ENCODE data around the gene SMG1. TPM values are rescaled to one million over a fixed set of nuclear protein-coding genes. Genes with fewer than 3 reads are reported as not detected.

SMG1 gene
- total RNA-seq, 5 donors from 2014 or later (not counting 1 experiment from before 2014, with no cell fraction given), result 134 to 173 (median 166) TPM

DNA sequence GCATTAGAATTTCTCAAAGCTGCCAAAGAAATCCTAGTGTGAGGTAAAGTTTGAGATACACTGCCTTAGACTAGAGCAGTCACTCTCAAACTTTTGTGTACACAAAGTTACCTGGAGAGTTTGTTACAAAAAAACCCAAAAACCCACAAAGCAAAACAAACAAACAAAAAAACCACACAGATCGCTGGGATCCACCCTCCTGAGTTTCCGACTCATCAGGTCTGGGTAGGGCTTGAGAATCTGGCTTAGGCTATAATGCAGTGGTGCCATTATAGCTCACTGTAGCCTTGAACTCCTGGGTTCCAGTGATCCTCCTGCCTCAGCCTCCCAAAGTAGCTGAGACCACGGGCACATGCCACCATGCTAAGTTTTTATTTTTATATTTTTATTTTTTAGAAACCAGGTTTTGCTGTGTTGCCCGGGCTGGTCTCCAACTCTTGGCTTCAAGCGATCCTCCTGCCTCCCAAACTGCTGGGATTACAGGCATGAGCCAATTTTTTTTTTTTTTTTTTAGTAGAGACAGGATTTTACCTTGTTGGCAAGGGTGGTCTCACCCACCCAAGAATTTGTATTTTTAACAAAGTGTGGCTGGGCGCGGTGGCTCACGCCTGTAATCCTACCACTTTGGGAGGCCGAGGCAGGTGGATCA, 22.3 kb upstream of the SMG1 start:
- POLR2A ChIA-PET, result interaction anchor here in 1 of 2 donors (0.6 kb wide), 1 partner anchor 11 kb away, joined by 5 read pairs; no protein-coding TSS in a partner anchor
- WGBS (ENCODE audit: insufficient coverage), result 100% methylated on average over 2 of the region's 9 CpGs
- Mint-ChIP-seq H3K9me3 (no peaks in the 10 kb centered on the region), H3K27me3 (no peaks in the 10 kb centered on the region), H3K4me1 (peaks cover 16 to 17% (median 16%) of the 10 kb centered on the region in 3 donors), H3K27ac (no peak overlapping the region), H3K4me3 (no peak overlapping the region), H3K36me3 (no peaks in the 10 kb centered on the region)
- CTCF ChIA-PET, result no interaction called here
- DNase-seq, result no peak
- H3K27me3 ChIP-seq (replicated peaks in 1 of 2; ENCODE audit: control insufficient read depth in 2 of 2, extremely low read depth in 1 of 2, insufficient read depth in 2 of 2, low read length in 1 of 2), result no peaks in the 10 kb centered on the region
- no peak overlapping the region for H3K27ac ChIP-seq (ENCODE audit: low read length)
- H3K9me3 ChIP-seq, result no peaks in the 10 kb centered on the region
- no peak for ATAC-seq (replicated peaks in 1 of 4)
- peaks cover 0 to 22% of the 10 kb centered on the region in 2 experiments for H3K4me1 ChIP-seq (ENCODE audit: control insufficient read depth in 1 of 2, extremely low read depth in 1 of 2, insufficient read depth in 2 of 2, low read length in 2 of 2)
- no peaks in the 10 kb centered on the region for H3K36me3 ChIP-seq (ENCODE audit: control insufficient read depth in 2 of 2, extremely low read depth in 1 of 2, insufficient read depth in 1 of 2, low read length in 1 of 2)
- H3K4me3 ChIP-seq (ENCODE audit: control insufficient read depth in 1 of 2, extremely low read depth in 1 of 2, low read length in 1 of 2), result no peak overlapping the region

DNA sequence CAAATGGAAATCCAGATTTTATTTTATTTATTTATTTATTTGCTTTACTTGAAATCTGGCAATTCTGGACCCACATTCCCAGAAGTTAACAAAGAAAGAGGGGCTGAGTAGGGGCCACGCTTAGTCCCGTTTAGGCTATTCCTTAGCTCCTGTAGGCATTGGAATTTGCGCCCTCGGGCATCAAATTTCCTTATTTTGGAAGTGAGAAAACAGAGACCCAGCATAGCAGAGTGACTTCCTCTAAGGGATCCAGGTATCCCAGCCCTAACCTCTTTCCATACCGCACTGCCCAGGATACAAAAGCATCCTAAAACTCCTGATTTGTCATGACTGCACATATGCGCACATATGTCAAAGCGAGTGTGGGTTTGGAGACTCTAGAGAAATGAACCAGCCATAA, 19.0 kb upstream of the SMG1 start:
- Mint-ChIP-seq H3K4me1 (peaks cover 10 to 11% (median 10%) of the 10 kb centered on the region in 3 donors), H3K4me3 (peak overlapping the region in 2 of 3 donors; percentile 34 to 67), H3K9me3 (no peaks in the 10 kb centered on the region), H3K27me3 (no peaks in the 10 kb centered on the region), H3K27ac (no peak overlapping the region), H3K36me3 (no peaks in the 10 kb centered on the region)
- Histone ChIP-seq H3K36me3 (ENCODE audit: control insufficient read depth in 2 of 2, extremely low read depth in 1 of 2, insufficient read depth in 1 of 2, low read length in 1 of 2) (no peaks in the 10 kb centered on the region), H3K27ac (ENCODE audit: low read length) (no peak overlapping the region), H3K9me3 (no peaks in the 10 kb centered on the region), H3K27me3 (replicated peaks in 1 of 2; ENCODE audit: control insufficient read depth in 2 of 2, extremely low read depth in 1 of 2, insufficient read depth in 2 of 2, low read length in 1 of 2) (peaks cover 0 to 4% of the 10 kb centered on the region in 2 experiments), H3K4me1 (ENCODE audit: control insufficient read depth in 1 of 2, extremely low read depth in 1 of 2, insufficient read depth in 2 of 2, low read length in 2 of 2) (peaks cover 0 to 13% of the 10 kb centered on the region in 2 experiments), H3K4me3 (ENCODE audit: control insufficient read depth in 1 of 2, extremely low read depth in 1 of 2, low read length in 1 of 2) (no peak overlapping the region)
- DNase-seq (no peak), ATAC-seq (replicated peaks in 1 of 4) (no peak)
- 92% methylated on average over 3 of the region's 7 CpGs for WGBS (ENCODE audit: insufficient coverage)
- POLR2A ChIA-PET, result no interaction called here
- CTCF ChIA-PET, result interaction anchor here (0.6 to 1.2 kb wide), 2 partner anchors 142 to 1691 kb away, joined by 8 to 9 read pairs; no protein-coding TSS in a partner anchor

DNA sequence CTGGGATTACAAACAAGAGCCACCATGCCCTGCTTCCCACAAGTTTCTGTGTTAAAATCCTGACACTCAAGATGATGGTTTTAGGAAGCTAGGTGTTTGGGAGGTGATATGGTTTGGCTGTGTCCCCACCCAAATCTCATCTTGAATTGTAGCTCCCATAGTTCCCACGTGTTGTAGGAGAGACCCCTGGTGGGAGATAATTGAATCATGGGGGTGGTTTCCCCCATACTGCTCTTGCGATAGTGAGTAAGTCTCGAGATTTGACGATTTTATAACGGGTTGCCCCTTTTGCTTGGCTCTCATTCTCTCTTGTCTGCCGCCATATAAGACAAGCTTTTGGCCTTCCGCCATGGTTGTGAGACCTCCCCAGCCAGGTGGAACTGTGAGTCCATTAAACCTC, 17.2 kb upstream of the SMG1 start:
- ChIA-PET POLR2A (no interaction called here), CTCF (no interaction called here)
- no peak for ATAC-seq (replicated peaks in 1 of 4)
- peaks cover 0 to 4% of the 10 kb centered on the region in 2 experiments for H3K27me3 ChIP-seq (replicated peaks in 1 of 2; ENCODE audit: control insufficient read depth in 2 of 2, extremely low read depth in 1 of 2, insufficient read depth in 2 of 2, low read length in 1 of 2)
- Mint-ChIP-seq H3K36me3 (no peaks in the 10 kb centered on the region), H3K4me1 (peaks cover 10 to 11% (median 10%) of the 10 kb centered on the region in 3 donors), H3K27me3 (no peaks in the 10 kb centered on the region), H3K27ac (no peak overlapping the region), H3K4me3 (no peak overlapping the region), H3K9me3 (no peaks in the 10 kb centered on the region)
- peaks cover 0 to 12% of the 10 kb centered on the region in 2 experiments for H3K4me1 ChIP-seq (ENCODE audit: control insufficient read depth in 1 of 2, extremely low read depth in 1 of 2, insufficient read depth in 2 of 2, low read length in 2 of 2)
- DNase-seq, result no peak
- WGBS (ENCODE audit: insufficient coverage), result 100% methylated on average over 2 of the region's 7 CpGs
- H3K4me3 ChIP-seq (ENCODE audit: control insufficient read depth in 1 of 2, extremely low read depth in 1 of 2, low read length in 1 of 2), result no peak overlapping the region
- H3K36me3 ChIP-seq (ENCODE audit: control insufficient read depth in 2 of 2, extremely low read depth in 1 of 2, insufficient read depth in 1 of 2, low read length in 1 of 2), result no peaks in the 10 kb centered on the region
- no peaks in the 10 kb centered on the region for H3K9me3 ChIP-seq
- no peak overlapping the region for H3K27ac ChIP-seq (ENCODE audit: low read length)

DNA sequence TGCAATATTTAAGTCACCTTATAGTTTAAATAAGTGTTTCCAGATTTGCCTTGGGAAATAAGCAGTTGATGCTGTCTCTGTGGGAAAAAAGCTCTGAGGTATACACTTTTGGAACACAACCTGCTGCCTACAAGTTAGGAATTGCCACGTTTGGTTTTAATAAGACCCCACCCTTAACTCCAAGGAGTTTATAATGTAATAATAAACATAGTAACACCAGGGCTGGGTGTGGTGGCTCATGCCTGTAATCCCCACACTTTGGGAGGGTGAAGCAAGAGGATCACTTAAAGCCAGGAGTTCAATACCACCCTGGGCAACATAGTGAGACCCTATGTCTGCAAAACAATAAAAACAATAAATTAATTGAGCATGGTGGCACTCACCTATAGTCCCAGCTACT, 15.9 kb upstream of the SMG1 start:
- POLR2A ChIA-PET, result no interaction called here

DNA sequence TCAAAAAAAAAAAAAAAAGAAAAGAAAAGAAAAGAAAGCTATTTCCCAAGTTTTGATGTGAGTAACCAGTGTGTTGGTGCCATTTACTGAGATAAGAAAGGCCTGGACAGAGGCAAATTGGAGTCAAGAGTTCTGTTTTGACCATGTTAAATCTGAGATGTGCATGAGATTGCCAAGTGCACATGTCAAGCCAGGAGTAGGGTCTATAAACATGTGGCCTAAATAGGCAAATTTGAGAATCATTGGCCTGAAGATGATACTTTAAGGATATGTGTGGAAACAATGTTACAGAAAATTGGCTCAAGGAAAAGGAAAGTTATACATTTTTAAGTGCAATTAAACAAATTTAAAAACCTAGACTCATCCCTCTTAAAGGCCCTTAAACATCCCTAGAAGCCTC, 15.3 kb upstream of the SMG1 start:
- ATAC-seq (replicated peaks in 1 of 4), result no peak
- ChIA-PET CTCF (interaction anchor here (0.6 to 0.7 kb wide), 3 partner anchors 15 to 1461 kb away, joined by 3 to 8 read pairs (median 5); no protein-coding TSS in a partner anchor), POLR2A (no interaction called here)

More for the DNA sequence above, 15.9 kb upstream of the SMG1 start:
- no peaks in the 10 kb centered on the region for H3K36me3 ChIP-seq (ENCODE audit: control insufficient read depth in 2 of 2, extremely low read depth in 1 of 2, insufficient read depth in 1 of 2, low read length in 1 of 2)
- no peaks in the 10 kb centered on the region for H3K27me3 Mint-ChIP-seq
- H3K4me3 Mint-ChIP-seq, result no peak overlapping the region
- no peak for ATAC-seq (replicated peaks in 1 of 4)
- H3K27ac ChIP-seq (ENCODE audit: low read length), result no peak overlapping the region
- H3K27me3 ChIP-seq (replicated peaks in 1 of 2; ENCODE audit: control insufficient read depth in 2 of 2, extremely low read depth in 1 of 2, insufficient read depth in 2 of 2, low read length in 1 of 2), result peaks cover 0 to 6% of the 10 kb centered on the region in 2 experiments
- no peaks in the 10 kb centered on the region for H3K36me3 Mint-ChIP-seq
- peaks cover 10 to 11% (median 10%) of the 10 kb centered on the region in 3 donors for H3K4me1 Mint-ChIP-seq
- peaks cover 0 to 12% of the 10 kb centered on the region in 2 experiments for H3K4me1 ChIP-seq (ENCODE audit: control insufficient read depth in 1 of 2, extremely low read depth in 1 of 2, insufficient read depth in 2 of 2, low read length in 2 of 2)
- CTCF ChIA-PET, result no interaction called here
- no peak for DNase-seq
- no peaks in the 10 kb centered on the region for H3K9me3 ChIP-seq
- no peaks in the 10 kb centered on the region for H3K9me3 Mint-ChIP-seq
- no peak overlapping the region for H3K4me3 ChIP-seq (ENCODE audit: control insufficient read depth in 1 of 2, extremely low read depth in 1 of 2, low read length in 1 of 2)
- no CpG with 5 or more reads among the region's 1 CpG for WGBS (ENCODE audit: insufficient coverage)
- no peak overlapping the region for H3K27ac Mint-ChIP-seq

DNA sequence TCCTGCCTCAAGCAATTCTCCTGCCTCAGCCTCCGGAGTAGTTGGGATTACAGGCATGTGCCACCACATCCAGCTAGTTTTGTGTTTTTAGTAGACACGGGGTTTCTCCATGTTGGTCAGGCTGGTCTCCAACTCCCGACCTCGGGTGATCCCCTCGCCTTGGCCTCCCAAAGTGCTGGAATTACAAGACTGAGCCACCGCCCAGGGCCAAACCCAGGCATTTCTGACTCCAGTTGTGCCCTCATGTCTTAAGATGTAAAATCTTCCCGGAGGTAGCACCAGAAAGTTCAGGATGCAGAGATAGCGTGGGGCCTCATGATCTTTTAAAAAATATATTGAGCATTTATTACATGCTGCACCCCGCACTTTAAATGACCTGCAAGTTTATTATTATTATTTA, 12.8 kb upstream of the SMG1 start:
- no peaks in the 10 kb centered on the region for H3K9me3 ChIP-seq
- H3K27me3 Mint-ChIP-seq, result no peaks in the 10 kb centered on the region
- peaks cover 4 to 5% (median 4%) of the 10 kb centered on the region in 3 donors for H3K4me1 Mint-ChIP-seq
- ChIA-PET POLR2A (no interaction called here), CTCF (no interaction called here)
- no peak overlapping the region for H3K4me3 ChIP-seq (ENCODE audit: control insufficient read depth in 1 of 2, extremely low read depth in 1 of 2, low read length in 1 of 2)
- WGBS (ENCODE audit: insufficient coverage), result 98% methylated on average over 5 of the region's 9 CpGs
- H3K27ac Mint-ChIP-seq, result no peak overlapping the region
- H3K9me3 Mint-ChIP-seq, result no peaks in the 10 kb centered on the region
- ATAC-seq (replicated peaks in 1 of 4) (no peak), DNase-seq (no peak)
- H3K27ac ChIP-seq (ENCODE audit: low read length), result no peak overlapping the region
- H3K4me1 ChIP-seq (ENCODE audit: control insufficient read depth in 1 of 2, extremely low read depth in 1 of 2, insufficient read depth in 2 of 2, low read length in 2 of 2), result no peaks in the 10 kb centered on the region
- H3K36me3 ChIP-seq (ENCODE audit: control insufficient read depth in 2 of 2, extremely low read depth in 1 of 2, insufficient read depth in 1 of 2, low read length in 1 of 2), result no peaks in the 10 kb centered on the region
- H3K27me3 ChIP-seq (replicated peaks in 1 of 2; ENCODE audit: control insufficient read depth in 2 of 2, extremely low read depth in 1 of 2, insufficient read depth in 2 of 2, low read length in 1 of 2), result peaks cover 0 to 8% of the 10 kb centered on the region in 2 experiments
- no peaks in the 10 kb centered on the region for H3K36me3 Mint-ChIP-seq
- no peak overlapping the region for H3K4me3 Mint-ChIP-seq

More for the DNA sequence above, 15.3 kb upstream of the SMG1 start:
- Mint-ChIP-seq H3K9me3 (no peaks in the 10 kb centered on the region), H3K27ac (no peak overlapping the region), H3K4me3 (no peak overlapping the region), H3K27me3 (no peaks in the 10 kb centered on the region), H3K4me1 (peaks cover 11 to 13% (median 13%) of the 10 kb centered on the region in 3 donors), H3K36me3 (no peaks in the 10 kb centered on the region)
- no peak overlapping the region for H3K27ac ChIP-seq (ENCODE audit: low read length)
- no peaks in the 10 kb centered on the region for H3K9me3 ChIP-seq
- H3K36me3 ChIP-seq (ENCODE audit: control insufficient read depth in 2 of 2, extremely low read depth in 1 of 2, insufficient read depth in 1 of 2, low read length in 1 of 2), result no peaks in the 10 kb centered on the region
- peaks cover 0 to 6% of the 10 kb centered on the region in 2 experiments for H3K27me3 ChIP-seq (replicated peaks in 1 of 2; ENCODE audit: control insufficient read depth in 2 of 2, extremely low read depth in 1 of 2, insufficient read depth in 2 of 2, low read length in 1 of 2)
- no peak for DNase-seq
- peaks cover 0 to 9% of the 10 kb centered on the region in 2 experiments for H3K4me1 ChIP-seq (ENCODE audit: control insufficient read depth in 1 of 2, extremely low read depth in 1 of 2, insufficient read depth in 2 of 2, low read length in 2 of 2)
- H3K4me3 ChIP-seq (ENCODE audit: control insufficient read depth in 1 of 2, extremely low read depth in 1 of 2, low read length in 1 of 2), result no peak overlapping the region

Data from T-cell (primary cell).